ENCODE results near the gene ZNRF2.
A peak's percentile ranks its signal among the peaks of the same experiment; 100 is the strongest.

ZNRF2 gene

GRCh38 chr7:30240106-30240800 lies 44.1 kb upstream of the ZNRF2 start:
- Histone ChIP-seq H3K36me3 (ENCODE audit: low read length) (no peaks in the 10 kb centered on the region), H3K79me2 (ENCODE audit: insufficient read depth, low read length) (no peaks in the 10 kb centered on the region), H3K4me2 (ENCODE audit: low read depth, low read length, poor library complexity, severe bottlenecking) (peak overlapping the region; percentile 81), H3K4me3 (ENCODE audit: insufficient read depth, low read length, poor library complexity, severe bottlenecking) (peak overlapping the region; percentile 40), H3K9me3 (ENCODE audit: insufficient read depth, low read length) (no peaks in the 10 kb centered on the region), H3K9ac (ENCODE audit: low read length) (peak overlapping the region; percentile 58), H3F3A (ENCODE audit: insufficient read depth) (peaks cover 43% of the 10 kb centered on the region), H4K20me1 (ENCODE audit: low read depth, low read length) (no peaks in the 10 kb centered on the region), H3K27me3 (ENCODE audit: low read length) (no peaks in the 10 kb centered on the region), H2AFZ (ENCODE audit: low read depth, low read length, severe bottlenecking) (peak overlapping the region; percentile 38), H3K9me2 (replicated peaks; ENCODE audit: insufficient read depth, low read length) (no peaks in the 10 kb centered on the region), H3K27ac (ENCODE audit: low read depth, low read length) (peak overlapping the region; percentile 97)
- TF ChIP-seq CTCF (IDR thresholded peaks at IDR 0.05; ENCODE audit: insufficient read depth, low read length, poor library complexity, severe bottlenecking) (no peak), EZH2phosphoT487 (conservative IDR thresholded peaks at IDR 0.05; ENCODE audit: low read length) (no peak)

GRCh38 chr7:30241767-30242166 lies 42.6 kb upstream of the ZNRF2 start:
- Histone ChIP-seq H3K4me2 (ENCODE audit: low read depth, low read length, poor library complexity, severe bottlenecking) (no peak overlapping the region), H3K79me2 (ENCODE audit: insufficient read depth, low read length) (no peaks in the 10 kb centered on the region), H3K9me2 (replicated peaks; ENCODE audit: insufficient read depth, low read length) (no peaks in the 10 kb centered on the region), H3K4me3 (ENCODE audit: insufficient read depth, low read length, poor library complexity, severe bottlenecking) (no peak overlapping the region), H3K9ac (ENCODE audit: low read length) (no peak overlapping the region), H2AFZ (ENCODE audit: low read depth, low read length, severe bottlenecking) (no peak overlapping the region), H3F3A (ENCODE audit: insufficient read depth) (peaks cover 41% of the 10 kb centered on the region), H3K27ac (ENCODE audit: low read depth, low read length) (no peak overlapping the region), H3K27me3 (ENCODE audit: low read length) (no peaks in the 10 kb centered on the region), H3K36me3 (ENCODE audit: low read length) (no peaks in the 10 kb centered on the region), H4K20me1 (ENCODE audit: low read depth, low read length) (no peaks in the 10 kb centered on the region), H3K9me3 (ENCODE audit: insufficient read depth, low read length) (no peaks in the 10 kb centered on the region)
- TF ChIP-seq CTCF (IDR thresholded peaks at IDR 0.05; ENCODE audit: insufficient read depth, low read length, poor library complexity, severe bottlenecking) (no peak), EZH2phosphoT487 (conservative IDR thresholded peaks at IDR 0.05; ENCODE audit: low read length) (no peak)

GRCh38 chr7:30244340-30244739 lies 40.1 kb upstream of the ZNRF2 start:
- H3K4me3 ChIP-seq (ENCODE audit: insufficient read depth, low read length, poor library complexity, severe bottlenecking) = no peak overlapping the region
- no peaks in the 10 kb centered on the region for H3K9me3 ChIP-seq (ENCODE audit: insufficient read depth, low read length)
- no peak overlapping the region for H3K9ac ChIP-seq (ENCODE audit: low read length)
- no peak overlapping the region for H3K27ac ChIP-seq (ENCODE audit: low read depth, low read length)
- no peaks in the 10 kb centered on the region for H3K79me2 ChIP-seq (ENCODE audit: insufficient read depth, low read length)
- no peaks in the 10 kb centered on the region for H3K9me2 ChIP-seq (replicated peaks; ENCODE audit: insufficient read depth, low read length)
- TF ChIP-seq CTCF (IDR thresholded peaks at IDR 0.05; ENCODE audit: insufficient read depth, low read length, poor library complexity, severe bottlenecking) (no peak), EZH2phosphoT487 (conservative IDR thresholded peaks at IDR 0.05; ENCODE audit: low read length) (no peak)
- no peaks in the 10 kb centered on the region for H3K27me3 ChIP-seq (ENCODE audit: low read length)
- H4K20me1 ChIP-seq (ENCODE audit: low read depth, low read length) = no peaks in the 10 kb centered on the region
- peaks cover 15% of the 10 kb centered on the region for H3F3A ChIP-seq (ENCODE audit: insufficient read depth)
- H3K4me2 ChIP-seq (ENCODE audit: low read depth, low read length, poor library complexity, severe bottlenecking) = no peak overlapping the region
- H3K36me3 ChIP-seq (ENCODE audit: low read length) = no peaks in the 10 kb centered on the region
- no peak overlapping the region for H2AFZ ChIP-seq (ENCODE audit: low read depth, low read length, severe bottlenecking)

Measured in SU-DHL-6 (cell line).